ENCODE results near the gene SECISBP2.

Gene SECISBP2

DNA sequence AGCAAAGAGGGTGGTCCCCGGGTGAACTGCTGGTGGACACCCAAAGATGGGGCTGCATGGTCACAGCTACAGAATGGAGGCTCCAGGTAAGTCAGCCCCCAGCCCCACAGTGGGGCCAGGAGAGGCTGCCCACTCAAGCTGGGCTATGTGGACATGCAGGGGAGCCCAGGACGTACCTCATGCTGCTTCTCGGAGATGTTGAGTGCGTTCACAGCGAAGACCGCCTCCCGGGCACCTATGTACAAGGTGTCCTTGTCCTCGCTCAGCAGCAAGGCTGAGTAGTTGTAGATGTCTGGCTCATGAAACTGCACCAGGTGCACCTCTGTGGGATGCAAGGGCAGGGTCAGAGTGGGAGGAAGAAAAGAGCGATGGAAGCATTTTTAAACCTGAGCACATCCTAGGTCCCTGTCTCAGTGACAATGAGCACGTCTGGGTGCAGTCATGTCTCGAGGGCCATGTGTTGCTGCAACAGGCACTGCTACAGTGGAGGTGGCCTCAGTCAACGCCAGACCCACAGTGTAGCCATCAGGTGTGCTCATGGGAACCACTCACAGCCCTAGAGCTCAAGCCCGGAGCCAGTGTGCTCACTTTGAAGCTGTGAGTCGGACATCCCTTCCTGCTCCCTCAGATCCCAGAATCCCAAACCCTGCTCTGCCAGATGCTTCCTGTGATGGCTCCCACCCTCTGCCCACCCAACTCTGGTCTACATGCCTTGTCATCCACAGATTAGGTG, 84.6 kb downstream of the SECISBP2 start:
- Histone ChIP-seq H3K79me2 (ENCODE audit: control insufficient read depth, insufficient read depth, low read length, unreplicated experiment) (no peaks in the 10 kb centered on the region), H3K27me3 (ENCODE audit: insufficient read depth, low read length) (peaks cover 19% of the 10 kb centered on the region), H3K4me1 (ENCODE audit: control insufficient read depth, insufficient read depth, low read length, unreplicated experiment) (no peaks in the 10 kb centered on the region), H2AFZ (ENCODE audit: low read length, unreplicated experiment) (no peak overlapping the region), H3K36me3 (ENCODE audit: insufficient read depth, low read length) (no peaks in the 10 kb centered on the region), H3K4me3 (ENCODE audit: low read depth, low read length) (no peak overlapping the region), H3K27ac (ENCODE audit: low read depth, low read length) (no peak overlapping the region)

DNA sequence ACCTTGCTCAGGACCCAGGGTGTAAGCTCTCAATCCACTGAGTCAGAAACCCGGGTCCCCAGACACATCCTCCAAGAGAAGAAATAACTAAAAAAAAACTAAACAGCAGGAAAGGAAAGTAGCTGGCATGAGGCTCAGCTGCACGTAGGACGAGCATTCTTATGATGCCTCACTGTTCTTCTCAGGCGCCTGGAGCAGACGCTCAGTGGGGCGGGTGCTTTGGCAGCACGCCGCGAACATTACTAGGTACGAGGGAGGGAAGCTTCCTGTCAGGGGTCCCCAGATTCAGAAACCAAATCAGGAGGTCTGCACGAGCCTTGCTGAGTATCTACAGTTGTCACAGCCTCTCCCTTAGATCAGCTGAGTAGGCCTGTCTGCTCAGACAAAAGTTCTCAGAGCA, 85.8 kb downstream of the SECISBP2 start:
- Histone ChIP-seq H3K4me3 (ENCODE audit: low read depth, low read length) (no peak overlapping the region), H3K27ac (ENCODE audit: low read depth, low read length) (no peak overlapping the region), H2AFZ (ENCODE audit: low read length, unreplicated experiment) (no peak overlapping the region), H3K27me3 (ENCODE audit: insufficient read depth, low read length) (peaks cover 24% of the 10 kb centered on the region), H3K36me3 (ENCODE audit: insufficient read depth, low read length) (no peaks in the 10 kb centered on the region), H3K79me2 (ENCODE audit: control insufficient read depth, insufficient read depth, low read length, unreplicated experiment) (no peaks in the 10 kb centered on the region), H3K4me1 (ENCODE audit: control insufficient read depth, insufficient read depth, low read length, unreplicated experiment) (no peaks in the 10 kb centered on the region)

DNA sequence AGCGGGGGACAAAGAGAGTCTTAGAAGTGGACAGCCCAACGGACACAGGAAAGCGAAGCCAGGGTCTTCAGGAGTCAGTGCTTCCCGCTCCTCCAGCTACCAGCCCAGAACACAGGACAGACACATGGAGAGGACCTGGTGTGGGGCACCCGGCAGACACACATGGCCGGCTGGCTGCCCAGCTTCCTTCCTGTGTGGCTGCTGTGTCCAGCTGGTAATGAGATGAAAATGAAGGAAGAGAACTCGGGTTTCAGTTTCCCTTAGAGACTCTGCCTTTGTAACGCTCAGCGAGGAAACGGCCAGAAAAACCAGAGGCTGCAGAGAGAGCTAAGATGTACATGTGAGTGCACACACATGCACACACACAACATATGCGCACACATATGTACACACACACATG, 87.5 kb downstream of the SECISBP2 start:
- Histone ChIP-seq H3K27ac (ENCODE audit: low read depth, low read length) (no peak overlapping the region), H3K36me3 (ENCODE audit: insufficient read depth, low read length) (no peaks in the 10 kb centered on the region), H2AFZ (ENCODE audit: low read length, unreplicated experiment) (no peak overlapping the region), H3K4me3 (ENCODE audit: low read depth, low read length) (no peak overlapping the region), H3K79me2 (ENCODE audit: control insufficient read depth, insufficient read depth, low read length, unreplicated experiment) (no peaks in the 10 kb centered on the region), H3K27me3 (ENCODE audit: insufficient read depth, low read length) (peaks cover 23% of the 10 kb centered on the region), H3K4me1 (ENCODE audit: control insufficient read depth, insufficient read depth, low read length, unreplicated experiment) (no peaks in the 10 kb centered on the region)

GRCh38 chr9:89407070-89407469, 88.8 kb downstream of the SECISBP2 start:
- no peaks in the 10 kb centered on the region for H3K36me3 ChIP-seq (ENCODE audit: insufficient read depth, low read length)
- H2AFZ ChIP-seq (ENCODE audit: low read length, unreplicated experiment) = no peak overlapping the region
- H3K27me3 ChIP-seq (ENCODE audit: insufficient read depth, low read length) = peaks cover 28% of the 10 kb centered on the region; the same call in 1 of the 2 replicates
- H3K4me3 ChIP-seq (ENCODE audit: low read depth, low read length) = no peak overlapping the region
- H3K27ac ChIP-seq (ENCODE audit: low read depth, low read length) = no peak overlapping the region
- no peaks in the 10 kb centered on the region for H3K4me1 ChIP-seq (ENCODE audit: control insufficient read depth, insufficient read depth, low read length, unreplicated experiment)
- no peaks in the 10 kb centered on the region for H3K79me2 ChIP-seq (ENCODE audit: control insufficient read depth, insufficient read depth, low read length, unreplicated experiment)

DNA sequence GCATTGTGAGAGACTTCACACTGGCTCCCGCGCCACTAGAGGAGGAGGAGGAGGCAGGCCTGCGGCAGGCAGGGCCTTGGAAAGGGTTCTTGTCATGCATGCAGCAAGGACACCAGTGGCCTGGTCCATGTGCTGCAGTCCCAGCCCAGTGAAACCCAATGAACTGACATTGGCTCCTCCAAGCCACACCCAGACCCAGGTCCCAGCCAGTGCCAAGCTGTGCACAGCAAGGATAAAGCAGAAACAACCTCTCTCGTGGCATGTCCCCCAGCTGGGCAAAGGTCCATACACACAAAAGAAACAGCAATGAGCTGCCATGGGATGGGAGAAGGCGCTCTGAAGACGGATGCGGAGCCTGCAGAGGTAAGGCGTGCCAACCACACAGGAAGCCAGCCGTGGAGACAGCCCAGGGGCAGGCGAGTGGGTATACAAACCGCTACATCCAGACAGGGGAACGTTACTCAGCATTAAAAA, 90.4 kb downstream of the SECISBP2 start:
- Histone ChIP-seq H3K4me3 (ENCODE audit: low read depth, low read length) (no peak overlapping the region), H3K27me3 (ENCODE audit: insufficient read depth, low read length) (peaks cover 28% of the 10 kb centered on the region; the same call in 1 of the 2 replicates), H2AFZ (ENCODE audit: low read length, unreplicated experiment) (no peak overlapping the region), H3K4me1 (ENCODE audit: control insufficient read depth, insufficient read depth, low read length, unreplicated experiment) (no peaks in the 10 kb centered on the region), H3K27ac (ENCODE audit: low read depth, low read length) (no peak overlapping the region), H3K36me3 (ENCODE audit: insufficient read depth, low read length) (no peaks in the 10 kb centered on the region), H3K79me2 (ENCODE audit: control insufficient read depth, insufficient read depth, low read length, unreplicated experiment) (no peaks in the 10 kb centered on the region)
